ENCODE data around the gene RPS27L. TPM values are rescaled to one million over a fixed set of nuclear protein-coding genes. Genes with fewer than 3 reads are reported as not detected.

RPS27L gene
- total and polyA plus RNA-seq, 9 of the 15 experiments (the other 6 are each of a cell fraction or from before 2014, with no cell fraction given) = 72.2 to 382 (median 116) TPM

DNA sequence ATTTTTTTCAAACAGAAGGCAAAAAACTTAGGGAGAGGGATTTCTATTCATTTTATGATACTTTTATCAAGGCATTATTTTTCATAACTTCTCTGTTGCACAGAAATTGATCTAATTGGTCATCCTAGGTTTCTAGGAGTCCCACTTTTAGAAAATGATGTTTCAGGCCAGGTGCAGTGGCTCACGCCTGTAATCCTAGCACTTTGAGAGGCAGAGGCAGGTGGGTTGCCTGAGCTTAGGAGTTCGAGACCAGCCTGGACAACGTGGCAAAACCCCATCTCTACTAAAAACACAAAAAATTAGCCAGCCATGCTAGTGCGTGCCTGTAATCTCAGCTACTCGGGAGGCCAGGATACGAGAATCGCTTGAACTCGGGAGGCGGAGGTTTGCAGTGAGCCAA lies 32.8 kb downstream of the RPS27L start (continued):
- TF ChIP-seq, protein P1, sequence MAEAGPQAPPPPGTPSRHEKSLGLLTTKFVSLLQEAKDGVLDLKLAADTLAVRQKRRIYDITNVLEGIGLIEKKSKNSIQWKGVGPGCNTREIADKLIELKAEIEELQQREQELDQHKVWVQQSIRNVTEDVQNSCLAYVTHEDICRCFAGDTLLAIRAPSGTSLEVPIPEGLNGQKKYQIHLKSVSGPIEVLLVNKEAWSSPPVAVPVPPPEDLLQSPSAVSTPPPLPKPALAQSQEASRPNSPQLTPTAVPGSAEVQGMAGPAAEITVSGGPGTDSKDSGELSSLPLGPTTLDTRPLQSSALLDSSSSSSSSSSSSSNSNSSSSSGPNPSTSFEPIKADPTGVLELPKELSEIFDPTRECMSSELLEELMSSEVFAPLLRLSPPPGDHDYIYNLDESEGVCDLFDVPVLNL (CRISPR knock-in tag; IDR thresholded peaks at IDR 0.05; ENCODE audit: low read depth) = no peak
- TF ChIP-seq HINFP (tag; conservative IDR thresholded peaks at IDR 0.05; ENCODE audit: low read depth) = no peak

DNA sequence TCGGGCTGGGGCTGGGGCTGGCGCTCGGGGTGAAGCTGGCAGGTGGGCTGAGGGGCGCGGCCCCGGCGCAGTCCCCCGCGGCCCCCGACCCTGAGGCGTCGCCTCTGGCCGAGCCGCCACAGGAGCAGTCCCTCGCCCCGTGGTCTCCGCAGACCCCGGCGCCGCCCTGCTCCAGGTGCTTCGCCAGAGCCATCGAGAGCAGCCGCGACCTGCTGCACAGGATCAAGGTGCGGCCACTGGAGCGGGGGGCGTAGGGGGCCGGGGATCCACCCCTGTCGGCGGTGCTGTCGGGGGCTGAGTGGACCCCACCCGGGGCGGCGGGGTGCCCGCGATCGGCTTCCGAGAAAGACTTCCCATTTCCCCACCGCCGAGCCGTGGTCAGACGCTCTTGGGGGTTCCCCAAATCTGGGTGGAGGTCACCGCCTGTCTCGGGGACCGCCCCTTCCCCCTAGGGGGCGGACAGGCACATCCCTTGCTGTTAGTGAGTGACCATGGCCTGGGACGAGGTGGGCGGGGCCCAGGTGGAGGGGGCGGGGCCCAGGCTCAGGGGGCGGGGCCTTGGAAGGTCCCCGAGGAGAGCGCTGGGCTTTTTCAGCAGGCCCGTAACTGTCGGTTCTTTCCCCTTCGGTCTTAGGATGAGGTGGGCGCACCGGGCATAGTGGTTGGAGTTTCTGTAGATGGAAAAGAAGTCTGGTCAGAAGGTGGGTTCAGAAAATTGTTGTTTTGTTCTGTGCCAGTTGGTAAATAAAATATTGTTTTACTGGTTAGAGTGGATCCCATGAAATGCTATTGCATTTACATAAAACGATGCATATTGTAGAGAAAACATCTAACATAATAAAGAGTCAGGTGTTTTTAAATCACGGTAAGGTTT lies 35.0 kb downstream of the RPS27L start:
- POLR2A ChIA-PET = interaction anchor here (0.6 to 1.0 kb wide), 3 partner anchors 14 to 152 kb away, joined by 3 read pairs; no protein-coding TSS in a partner anchor
- CTCF ChIA-PET (ENCODE audit: low intra/inter-chr PET ratio) = no interaction called here
- Histone ChIP-seq H3K4me1 (replicated peaks in 1 of 2; ENCODE audit: control insufficient read depth in 2 of 2, insufficient read depth in 2 of 2, low read length in 2 of 2) (peaks cover 1 to 6% of the 10 kb centered on the region in 2 experiments; a peak in 2 of 5 replicates), H3K9ac (ENCODE audit: insufficient read depth in 1 of 2, low read depth in 2 of 2, low read length in 2 of 2) (peak overlapping the region; percentile 59 to 92), H3K9me1 (ENCODE audit: control insufficient read depth, insufficient read depth, low read length) (no peaks in the 10 kb centered on the region), H3K4me2 (ENCODE audit: insufficient read depth, low read length) (peak overlapping the region; percentile 75), H3K9me3 (replicated peaks; ENCODE audit: control insufficient read depth, insufficient read depth, low read depth, low read length) (peaks cover 6% of the 10 kb centered on the region), H3K4me3 (peak overlapping the region; percentile 82), H3K36me3 (ENCODE audit: control insufficient read depth, insufficient read depth, low read length) (peaks cover 2% of the 10 kb centered on the region; the same call in 1 of the 3 replicates), H3K27me3 (ENCODE audit: control insufficient read depth in 2 of 2, insufficient read depth in 2 of 2, low read length in 2 of 2) (no peaks in the 10 kb centered on the region), H2AFZ (ENCODE audit: low read depth, low read length) (peak overlapping the region; percentile 87), H4K20me1 (replicated peaks; ENCODE audit: control insufficient read depth, insufficient read depth, low read length) (no peaks in the 10 kb centered on the region), H3K79me2 (ENCODE audit: control insufficient read depth, insufficient read depth, low read length) (0 out of 3 replicates have a peak, but pooled peaks cover 3% of the 10 kb centered on the region), H3K27ac (ENCODE audit: extremely low read depth, low read depth, low read length) (peak overlapping the region; percentile 49; the same call in 2 of the 3 replicates)
- FAIRE-seq (no peak), ATAC-seq (peak; percentile 98), DNase-seq (ENCODE audit: extremely low read depth in 1 of 4, low spot score in 3 of 4) (peak; percentile 86 to 96 (median 94))
- intact Hi-C loops (cut with micrococcal nuclease) = no loop called here
- under 1% methylated on average over 36 of the region's 59 CpGs for WGBS (ENCODE audit: insufficient coverage, low coverage, missing lambda C conversion rate)
- BruUV-seq (replicated peaks) = no TSS peak
- in situ Hi-C loops (cut with MboI) = no loop called here
- TF ChIP-seq RREB1 (CRISPR knock-in tag; IDR thresholded peaks at IDR 0.05) (peak; percentile 69; the same call in 1 of the 2 replicates), RB1 (IDR thresholded peaks at IDR 0.05; ENCODE audit: low read depth) (peak; percentile 28; the same call in 1 of the 2 replicates), TFAP4 (CRISPR knock-in tag; IDR thresholded peaks at IDR 0.05; ENCODE audit: borderline replicate concordance) (peak; percentile 44)
- TF ChIP-seq, protein P2, sequence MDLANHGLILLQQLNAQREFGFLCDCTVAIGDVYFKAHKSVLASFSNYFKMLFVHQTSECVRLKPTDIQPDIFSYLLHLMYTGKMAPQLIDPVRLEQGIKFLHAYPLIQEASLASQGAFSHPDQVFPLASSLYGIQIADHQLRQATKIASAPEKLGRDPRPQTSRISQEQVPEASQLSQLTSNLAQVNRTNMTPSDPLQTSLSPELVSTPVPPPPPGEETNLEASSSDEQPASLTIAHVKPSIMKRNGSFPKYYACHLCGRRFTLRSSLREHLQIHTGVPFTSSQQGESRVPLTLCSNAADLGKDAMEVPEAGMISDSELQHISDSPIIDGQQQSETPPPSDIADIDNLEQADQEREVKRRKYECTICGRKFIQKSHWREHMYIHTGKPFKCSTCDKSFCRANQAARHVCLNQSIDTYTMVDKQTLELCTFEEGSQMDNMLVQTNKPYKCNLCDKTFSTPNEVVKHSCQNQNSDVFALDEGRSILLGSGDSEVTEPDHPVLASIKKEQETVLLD (IDR thresholded peaks at IDR 0.05) = 0 out of 2 replicates have a peak, but pooled peaks have one; percentile 69

Data from K562 (cell line).